ENCODE measurements around the gene MAPRE2. TPM values are rescaled to one million over a fixed set of nuclear protein-coding genes. Genes with fewer than 3 reads are reported as not detected.
A peak's percentile ranks its signal among the peaks of the same experiment; 100 is the strongest.
"Not testable (repeated sequence)": the region's sequence is repeated elsewhere in the genome, so short reads cannot be mapped to it uniquely, and the experiment has no call there.

MAPRE2 gene
- total RNA-seq, 1 experiment from 2014 or later, result 14.8 TPM

DNA sequence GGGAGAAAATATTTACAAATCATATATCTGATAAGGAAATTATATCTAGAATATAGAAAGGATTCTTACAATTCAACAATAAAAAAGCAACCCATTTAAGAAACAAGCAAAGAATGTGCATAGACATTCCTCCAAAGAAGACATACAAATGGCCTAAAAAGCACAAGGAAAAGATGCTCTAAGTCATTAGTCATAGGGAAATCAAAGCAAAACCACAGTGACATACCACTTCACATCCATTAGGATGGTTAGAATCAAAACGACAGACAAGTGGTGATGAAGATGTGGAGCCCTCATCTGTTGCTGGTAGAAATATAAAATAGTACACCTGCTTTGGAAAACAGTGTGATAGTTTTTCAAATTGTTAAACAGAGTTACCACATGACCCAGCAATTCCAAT lies 48.2 kb downstream of the MAPRE2 start:
- DNase-seq (ENCODE audit: low read depth), result peak; percentile 27

- DNase-seq (ENCODE audit: low read depth), result no peak
Observed at GRCh38 chr18:35089891-35090550, 48.8 kb downstream of the MAPRE2 start.

- no peak for DNase-seq (ENCODE audit: low read depth)
Observed at GRCh38 chr18:35091841-35092240, 50.6 kb downstream of the MAPRE2 start.

GRCh38 chr18:35095983-35096676 lies 54.9 kb downstream of the MAPRE2 start:
- DNase-seq (ENCODE audit: low read depth), result peak; percentile 30

- DNase-seq (ENCODE audit: low read depth), result no peak
Observed at GRCh38 chr18:35096677-35097011, 55.4 kb downstream of the MAPRE2 start.

- DNase-seq (ENCODE audit: low read depth), result no peak
Observed at GRCh38 chr18:35097195-35097594, 56.0 kb downstream of the MAPRE2 start.

- no peak for DNase-seq (ENCODE audit: low read depth)
Observed at GRCh38 chr18:35097763-35098162, 56.5 kb downstream of the MAPRE2 start.

DNA sequence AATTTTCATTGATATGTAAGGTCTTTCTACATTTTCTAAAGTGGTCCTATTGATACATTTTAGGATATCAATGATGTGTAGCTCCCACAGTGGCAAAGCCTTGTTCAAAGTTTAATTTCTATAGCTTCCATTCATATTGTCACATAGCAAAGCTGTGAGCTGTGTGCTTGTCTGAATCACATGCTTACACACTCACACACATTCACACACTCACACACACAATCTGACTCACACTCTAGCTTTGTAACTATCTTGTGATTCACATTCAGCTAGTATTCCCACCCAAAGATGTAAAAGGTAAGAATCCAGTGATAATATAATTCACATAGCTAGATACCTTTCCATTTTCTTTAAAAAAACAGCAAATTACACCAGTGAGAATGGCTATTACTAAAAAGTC lies 58.7 kb downstream of the MAPRE2 start:
- peak; percentile 34 for DNase-seq (ENCODE audit: low read depth)

GRCh38 chr18:35104391-35105051 lies 63.3 kb downstream of the MAPRE2 start:
- DNase-seq (ENCODE audit: low read depth), result no peak

DNA sequence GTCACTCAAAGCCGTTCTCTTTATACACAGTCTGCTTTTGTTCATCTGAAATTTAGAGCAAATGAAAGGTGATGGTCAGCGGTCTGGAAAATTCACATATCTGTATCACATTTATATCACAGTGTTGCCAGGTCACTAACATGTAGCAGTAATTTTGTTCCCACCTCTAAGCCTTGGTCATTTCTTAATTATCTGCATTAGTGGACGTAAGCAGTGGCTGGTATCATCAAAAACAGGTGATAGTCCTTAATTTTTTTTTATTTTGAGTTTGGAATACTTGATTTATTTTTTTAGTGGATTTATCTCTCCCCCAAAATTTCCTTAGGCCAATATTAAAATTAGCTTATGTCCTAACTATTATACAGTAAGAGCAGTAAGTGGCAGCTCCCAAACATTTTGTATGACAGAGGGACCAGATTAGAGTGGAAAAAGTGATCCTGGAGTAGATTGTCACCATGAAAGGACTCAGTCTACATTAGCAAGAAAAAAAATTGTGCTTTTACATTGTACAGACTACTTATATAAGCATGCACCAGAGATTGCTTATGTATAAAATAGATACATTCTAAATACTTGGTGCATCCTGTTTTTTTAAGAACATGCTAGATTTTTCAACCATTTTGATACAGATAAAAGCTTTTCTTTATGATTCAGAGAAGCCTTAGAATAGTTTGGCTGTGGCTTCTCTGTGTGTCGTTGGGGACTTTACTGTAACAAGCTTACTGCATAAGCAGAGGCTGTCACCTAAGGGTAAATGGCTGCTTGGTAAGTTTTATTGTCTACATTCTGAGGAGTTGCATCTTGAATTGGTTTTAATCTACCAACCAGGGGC lies 65.0 kb downstream of the MAPRE2 start:
- DNase-seq (ENCODE audit: low read depth), result no peak

DNA sequence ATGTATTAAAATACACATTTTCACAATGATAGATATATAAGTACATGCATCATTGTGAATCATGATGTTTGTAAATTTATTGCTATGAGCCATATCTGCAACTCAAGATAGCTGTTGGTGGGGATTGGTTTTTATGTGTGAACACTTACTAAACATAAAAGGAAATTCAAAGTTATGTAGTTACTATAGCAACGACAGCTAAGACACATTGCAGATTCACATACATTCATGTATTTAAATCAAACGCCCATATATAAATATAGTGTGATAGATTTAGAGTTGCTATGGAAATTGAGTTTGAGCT lies 65.6 kb downstream of the MAPRE2 start:
- DNase-seq (ENCODE audit: low read depth), result no peak

- DNase-seq (ENCODE audit: low read depth), result no peak
Observed at GRCh38 chr18:35107216-35107615, 66.0 kb downstream of the MAPRE2 start.

GRCh38 chr18:35108088-35108487 lies 66.9 kb downstream of the MAPRE2 start:
- not testable (repeated sequence) for DNase-seq (ENCODE audit: low read depth)

DNA sequence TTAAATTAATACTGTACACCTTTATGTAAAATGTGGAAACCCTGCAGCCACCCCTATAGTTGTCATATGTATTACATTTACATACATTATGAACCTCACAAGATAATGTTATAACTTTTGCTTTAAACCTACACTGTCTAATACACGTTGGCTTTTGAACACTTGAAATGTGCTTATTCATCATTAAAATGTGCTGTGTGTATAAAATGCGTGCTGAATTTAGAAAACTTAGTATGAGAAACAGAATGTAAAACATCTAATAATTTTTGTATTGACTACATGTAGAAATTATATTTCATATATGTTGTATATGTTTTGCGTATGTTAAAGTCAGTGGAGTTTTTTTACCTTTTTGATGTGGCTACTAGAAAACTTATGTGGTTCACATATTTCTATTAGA lies 68.8 kb downstream of the MAPRE2 start:
- DNase-seq (ENCODE audit: low read depth), result no peak

GRCh38 chr18:35110554-35111485 lies 69.6 kb downstream of the MAPRE2 start:
- DNase-seq (ENCODE audit: low read depth), result no peak

GRCh38 chr18:35112696-35113095 lies 71.5 kb downstream of the MAPRE2 start:
- no peak for DNase-seq (ENCODE audit: low read depth)

- DNase-seq (ENCODE audit: low read depth), result no peak
Observed at GRCh38 chr18:35114305-35114704, 73.1 kb downstream of the MAPRE2 start.

- no peak for DNase-seq (ENCODE audit: low read depth)
Observed at GRCh38 chr18:35116784-35117318, 75.6 kb downstream of the MAPRE2 start.

DNA sequence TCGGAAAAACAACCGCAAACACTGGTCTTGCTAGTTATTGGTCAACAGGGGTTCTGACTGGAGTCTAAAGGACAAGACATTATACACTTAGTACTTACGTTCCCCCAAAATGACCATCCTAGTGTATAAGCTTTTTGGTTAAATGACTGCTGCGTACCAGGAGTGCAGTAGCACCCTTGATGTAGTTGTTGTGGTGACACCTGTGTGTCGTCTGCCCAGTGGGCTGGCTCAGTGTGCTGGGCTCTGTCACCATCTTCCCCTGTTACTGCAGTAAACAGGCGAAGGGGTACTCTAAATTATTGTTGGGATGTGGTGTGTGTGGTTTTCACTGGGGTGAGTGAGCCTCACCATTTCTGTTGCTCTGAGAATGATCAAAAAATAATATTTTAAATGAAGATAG lies 76.2 kb downstream of the MAPRE2 start:
- DNase-seq (ENCODE audit: low read depth), result no peak

- DNase-seq (ENCODE audit: low read depth), result no peak
Observed at GRCh38 chr18:35117951-35118411, 76.8 kb downstream of the MAPRE2 start.

- DNase-seq (ENCODE audit: low read depth), result no peak
Observed at GRCh38 chr18:35118641-35119040, 77.4 kb downstream of the MAPRE2 start.
